Measurements from ENCODE around the gene CDC42EP2. TPM values are rescaled to one million over a fixed set of nuclear protein-coding genes. Genes with fewer than 3 reads are reported as not detected.

The CDC42EP2 gene
- total RNA-seq, 2 donors from 2014 or later, result 7.7 to 8.7 TPM

GRCh38 chr11:65303555-65303954, 11.1 kb upstream of the CDC42EP2 start:
- DNase-seq (ENCODE audit: low spot score), result no peak
- no peaks in the 10 kb centered on the region for H3K36me3 ChIP-seq
- H3K4me3 ChIP-seq, result no peak overlapping the region
- intact Hi-C loops (cut with DNase I), result no loop called here
- no peaks in the 10 kb centered on the region for H3K27me3 ChIP-seq (replicated peaks; ENCODE audit: insufficient read depth)
- H3K27ac ChIP-seq, result no peak overlapping the region
- TF ChIP-seq POLR2AphosphoS5 (IDR thresholded peaks at IDR 0.05) (no peak), CTCF (IDR thresholded peaks at IDR 0.05) (no peak), POLR2A (IDR thresholded peaks at IDR 0.05) (no peak)
- no peaks in the 10 kb centered on the region for H3K9me3 ChIP-seq
- 94% methylated on average over 3 of the region's 3 CpGs for WGBS
- peaks cover 10% of the 10 kb centered on the region for H3K4me1 ChIP-seq (replicated peaks)

GRCh38 chr11:65304110-65304509, 10.6 kb upstream of the CDC42EP2 start:
- Histone ChIP-seq H3K4me1 (replicated peaks) (peaks cover 8% of the 10 kb centered on the region), H3K4me3 (no peak overlapping the region), H3K9me3 (no peaks in the 10 kb centered on the region), H3K27ac (no peak overlapping the region), H3K36me3 (no peaks in the 10 kb centered on the region), H3K27me3 (replicated peaks; ENCODE audit: insufficient read depth) (no peaks in the 10 kb centered on the region)
- intact Hi-C loops (cut with DNase I), result no loop called here
- no peak for TF ChIP-seq POLR2A (IDR thresholded peaks at IDR 0.05)
- no peak for TF ChIP-seq CTCF (IDR thresholded peaks at IDR 0.05)
- TF ChIP-seq POLR2AphosphoS5 (IDR thresholded peaks at IDR 0.05), result no peak
- no peak for DNase-seq (ENCODE audit: low spot score)
- WGBS, result 94% methylated on average over 4 of the region's 4 CpGs

- WGBS, result 91% methylated on average over 7 of the region's 7 CpGs
- Histone ChIP-seq H3K4me3 (no peak overlapping the region), H3K27me3 (replicated peaks; ENCODE audit: insufficient read depth) (no peaks in the 10 kb centered on the region), H3K27ac (peak overlapping the region in 1 of 2 donors; percentile 54), H3K9me3 (no peaks in the 10 kb centered on the region), H3K4me1 (replicated peaks) (peaks cover 8% of the 10 kb centered on the region), H3K36me3 (no peaks in the 10 kb centered on the region)
- TF ChIP-seq POLR2AphosphoS5 (IDR thresholded peaks at IDR 0.05), result no peak
- intact Hi-C loops (cut with DNase I), result no loop called here
- DNase-seq (ENCODE audit: low spot score), result no peak
Observed at GRCh38 chr11:65304613-65305012, 10.1 kb upstream of the CDC42EP2 start.

GRCh38 chr11:65305501-65306268, 9.0 kb upstream of the CDC42EP2 start:
- H3K36me3 ChIP-seq, result no peaks in the 10 kb centered on the region
- 44% methylated on average over 17 of the region's 17 CpGs for WGBS
- TF ChIP-seq POLR2A (IDR thresholded peaks at IDR 0.05), result no peak
- peak; percentile 72 for TF ChIP-seq POLR2AphosphoS5 (IDR thresholded peaks at IDR 0.05)
- peak in 2 of 4 experiments; percentile 6 to 16 for TF ChIP-seq CTCF (IDR thresholded peaks at IDR 0.05)
- peak; percentile 55 for DNase-seq (ENCODE audit: low spot score)
- intact Hi-C loops (cut with DNase I), result no loop called here
- peak overlapping the region; percentile 54 to 62 for H3K27ac ChIP-seq
- H3K9me3 ChIP-seq, result no peaks in the 10 kb centered on the region
- H3K4me1 ChIP-seq (replicated peaks), result peaks cover 8% of the 10 kb centered on the region
- no peaks in the 10 kb centered on the region for H3K27me3 ChIP-seq (replicated peaks; ENCODE audit: insufficient read depth)
- H3K4me3 ChIP-seq, result no peak overlapping the region

GRCh38 chr11:65307298-65308229, 7.1 kb upstream of the CDC42EP2 start:
- Histone ChIP-seq H3K27ac (no peak overlapping the region), H3K27me3 (replicated peaks; ENCODE audit: insufficient read depth) (no peaks in the 10 kb centered on the region), H3K9me3 (no peaks in the 10 kb centered on the region), H3K36me3 (no peaks in the 10 kb centered on the region), H3K4me1 (replicated peaks) (peaks cover 8% of the 10 kb centered on the region), H3K4me3 (no peak overlapping the region)
- WGBS, result 93% methylated on average over 6 of the region's 6 CpGs
- no peak for DNase-seq (ENCODE audit: low spot score)
- intact Hi-C loops (cut with DNase I), result no loop called here
- TF ChIP-seq POLR2AphosphoS5 (IDR thresholded peaks at IDR 0.05), result no peak

Data from prostate gland (tissue), 2 donors.